Mucosa of rectum (tissue), 2 donors: ENCODE data around the gene PHLDB3.

Source experiments
- H3K27ac ChIP-seq, 2 donors: one replicate each; pipeline ENCODE4 v1.7.0; 2013; ENCODE audit warnings: inconsistent platforms in 2 of 2, low read depth in 2 of 2, low read length in 2 of 2
- H3K27me3 ChIP-seq, 2 donors: one replicate each; pipeline ENCODE4 v1.7.0; 2013; ENCODE audit warnings: low read length in 2 of 2; ENCODE audit not compliant: control insufficient read depth in 2 of 2, insufficient read depth in 2 of 2
- H3K36me3 ChIP-seq, 2 donors: one replicate each; pipeline ENCODE4 v1.7.0; 2013; ENCODE audit warnings: low read length in 2 of 2; ENCODE audit not compliant: control insufficient read depth in 2 of 2, insufficient read depth in 2 of 2
- H3K4me1 ChIP-seq, 2 donors: one replicate each; pipeline ENCODE4 v1.7.0; 2013; ENCODE audit warnings: low read length in 2 of 2, mild to moderate bottlenecking in 1 of 2; ENCODE audit not compliant: control insufficient read depth in 2 of 2, insufficient read depth in 2 of 2
- H3K4me3 ChIP-seq, 2 donors: one replicate each; pipeline ENCODE4 v1.7.0; 2013; ENCODE audit warnings: low read length in 2 of 2
- H3K9ac ChIP-seq, 2 donors: one replicate each; pipeline ENCODE4 v1.7.0; 2013; ENCODE audit warnings: low read length in 2 of 2, low read depth in 1 of 2, mild to moderate bottlenecking in 1 of 2
- H3K9me3 ChIP-seq, 2 donors: one replicate each; pipeline ENCODE4 v1.7.0; 2013; ENCODE audit warnings: low read length in 2 of 2; ENCODE audit not compliant: control insufficient read depth in 2 of 2
- donor health status: healthy.
- donor health status: Normal muscosa, but diverticular disease.

PHLDB3 gene

GRCh38 chr19:43544077-43544476, 39.5 kb upstream of the PHLDB3 start:
- Histone ChIP-seq H3K9ac (no peak overlapping the region), H3K27ac (no peak overlapping the region), H3K9me3 (no peaks in the 10 kb centered on the region), H3K27me3 (no peaks in the 10 kb centered on the region), H3K4me3 (no peak overlapping the region), H3K4me1 (no peaks in the 10 kb centered on the region), H3K36me3 (peaks cover 26 to 45% of the 10 kb centered on the region in 2 donors)

GRCh38 chr19:43541920-43542650, 37.5 kb upstream of the PHLDB3 start:
- no peak overlapping the region for H3K27ac ChIP-seq
- no peaks in the 10 kb centered on the region for H3K27me3 ChIP-seq
- peaks cover 26 to 52% of the 10 kb centered on the region in 2 donors for H3K36me3 ChIP-seq
- no peaks in the 10 kb centered on the region for H3K4me1 ChIP-seq
- H3K9me3 ChIP-seq: no peaks in the 10 kb centered on the region
- no peak overlapping the region for H3K4me3 ChIP-seq
- H3K9ac ChIP-seq: no peak overlapping the region

GRCh38 chr19:43540381-43540780, 35.8 kb upstream of the PHLDB3 start:
- no peaks in the 10 kb centered on the region for H3K9me3 ChIP-seq
- H3K27me3 ChIP-seq: no peaks in the 10 kb centered on the region
- H3K4me3 ChIP-seq: no peak overlapping the region
- no peak overlapping the region for H3K9ac ChIP-seq
- no peaks in the 10 kb centered on the region for H3K4me1 ChIP-seq
- no peak overlapping the region for H3K27ac ChIP-seq
- H3K36me3 ChIP-seq: peaks cover 20 to 50% of the 10 kb centered on the region in 2 donors

GRCh38 chr19:43538922-43539321, 34.4 kb upstream of the PHLDB3 start:
- Histone ChIP-seq H3K4me1 (peaks cover 0 to 4% of the 10 kb centered on the region in 2 donors), H3K9me3 (no peaks in the 10 kb centered on the region), H3K27me3 (no peaks in the 10 kb centered on the region), H3K9ac (no peak overlapping the region), H3K4me3 (no peak overlapping the region), H3K27ac (no peak overlapping the region), H3K36me3 (peaks cover 15 to 40% of the 10 kb centered on the region in 2 donors)

GRCh38 chr19:43534816-43535761, 30.5 kb upstream of the PHLDB3 start:
- Histone ChIP-seq H3K9ac (no peak overlapping the region), H3K27me3 (no peaks in the 10 kb centered on the region), H3K27ac (peak overlapping the region in 1 of 2 donors; percentile 94), H3K36me3 (peaks cover under 1 to 13% of the 10 kb centered on the region in 2 donors), H3K4me3 (no peak overlapping the region), H3K4me1 (peaks cover 14 to 22% of the 10 kb centered on the region in 2 donors), H3K9me3 (no peaks in the 10 kb centered on the region)

- peaks cover 0 to 12% of the 10 kb centered on the region in 2 donors for H3K36me3 ChIP-seq
- peaks cover 18 to 24% of the 10 kb centered on the region in 2 donors for H3K4me1 ChIP-seq
- H3K9ac ChIP-seq: peak overlapping the region; percentile 14 to 83
- no peaks in the 10 kb centered on the region for H3K9me3 ChIP-seq
- H3K27ac ChIP-seq: peak overlapping the region; percentile 93 to 94
- H3K27me3 ChIP-seq: no peaks in the 10 kb centered on the region
- H3K4me3 ChIP-seq: peak overlapping the region; percentile 91 to 94
Measured at GRCh38 chr19:43534305-43534815, 29.8 kb upstream of the PHLDB3 start.

GRCh38 chr19:43533546-43534304, 29.2 kb upstream of the PHLDB3 start:
- peak overlapping the region; percentile 93 to 94 for H3K27ac ChIP-seq
- peaks cover 18 to 26% of the 10 kb centered on the region in 2 donors for H3K4me1 ChIP-seq
- H3K4me3 ChIP-seq: peak overlapping the region; percentile 91 to 94
- no peaks in the 10 kb centered on the region for H3K9me3 ChIP-seq
- H3K27me3 ChIP-seq: no peaks in the 10 kb centered on the region
- H3K36me3 ChIP-seq: peaks cover 0 to 11% of the 10 kb centered on the region in 2 donors
- peak overlapping the region; percentile 77 to 83 for H3K9ac ChIP-seq

GRCh38 chr19:43532962-43533545, 28.5 kb upstream of the PHLDB3 start, which contains the start of gene ZNF575:
Gene ZNF575 (plus strand): TSS chr19:43533188. CDS start chr19:43534423, 1,235 bp downstream.
- Histone ChIP-seq H3K4me3 (peak within 1 kb of the TSS; percentile 91 to 94), H3K27me3 (no peaks in the 10 kb centered on the region)

GRCh38 chr19:43532571-43532961, 28.0 kb upstream of the PHLDB3 start:
- peak overlapping the region; percentile 91 to 94 for H3K4me3 ChIP-seq
- peaks cover 18 to 26% of the 10 kb centered on the region in 2 donors for H3K4me1 ChIP-seq
- no peaks in the 10 kb centered on the region for H3K27me3 ChIP-seq
- H3K27ac ChIP-seq: peak overlapping the region; percentile 93 to 94
- H3K9me3 ChIP-seq: no peaks in the 10 kb centered on the region
- peak overlapping the region; percentile 48 to 83 for H3K9ac ChIP-seq
- peaks cover 0 to 4% of the 10 kb centered on the region in 2 donors for H3K36me3 ChIP-seq

More at GRCh38 chr19:43532962-43533545, 28.5 kb upstream of the PHLDB3 start, which contains the start of gene ZNF575:
- Histone ChIP-seq H3K36me3 (peaks cover 0 to 4% of the 10 kb centered on the region in 2 donors), H3K9ac (peak within 1 kb of the TSS; percentile 77 to 83), H3K4me1 (peaks cover 18 to 26% of the 10 kb centered on the region in 2 donors), H3K27ac (peak within 1 kb of the TSS; percentile 93 to 94), H3K9me3 (no peaks in the 10 kb centered on the region)
